GM12875 (cell line): ENCODE measurements around the gene YIPF1.

Source experiments
- H3K4me3 ChIP-seq: one replicate; pipeline ENCODE4 v1.5.1; 2011; ENCODE audit warnings: low read depth, low read length, control low read depth
- TF ChIP-seq, protein P1 (sequence below): IDR thresholded peaks from 2 replicates; pipeline ENCODE4 v1.5.1; 2011; ENCODE audit warnings: low read depth, mild to moderate bottlenecking, control low read depth, inconsistent platforms, low read length, moderate library complexity, borderline replicate concordance; ENCODE audit not compliant: insufficient read depth

Gene YIPF1

DNA sequence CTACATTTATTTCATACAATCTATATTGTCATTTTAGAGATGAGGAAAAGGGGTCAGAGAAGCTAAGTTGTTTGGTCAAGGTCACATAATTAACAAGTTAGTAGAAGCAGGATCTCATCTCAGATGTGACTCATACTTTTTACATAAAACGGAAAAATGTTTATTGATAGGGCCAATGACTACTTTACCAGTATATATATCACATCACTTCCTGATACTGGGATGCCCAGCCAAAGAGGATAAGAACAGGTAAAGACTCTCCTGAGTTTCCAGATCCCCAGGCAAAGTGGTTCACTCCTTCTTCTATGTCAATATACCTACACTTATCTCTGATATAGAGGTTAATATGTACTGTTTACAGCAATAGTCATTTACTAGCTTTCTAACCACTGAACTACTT, 21.0 kb downstream of the YIPF1 start:
- H3K4me3 ChIP-seq = no peak overlapping the region
- TF ChIP-seq, protein P1, sequence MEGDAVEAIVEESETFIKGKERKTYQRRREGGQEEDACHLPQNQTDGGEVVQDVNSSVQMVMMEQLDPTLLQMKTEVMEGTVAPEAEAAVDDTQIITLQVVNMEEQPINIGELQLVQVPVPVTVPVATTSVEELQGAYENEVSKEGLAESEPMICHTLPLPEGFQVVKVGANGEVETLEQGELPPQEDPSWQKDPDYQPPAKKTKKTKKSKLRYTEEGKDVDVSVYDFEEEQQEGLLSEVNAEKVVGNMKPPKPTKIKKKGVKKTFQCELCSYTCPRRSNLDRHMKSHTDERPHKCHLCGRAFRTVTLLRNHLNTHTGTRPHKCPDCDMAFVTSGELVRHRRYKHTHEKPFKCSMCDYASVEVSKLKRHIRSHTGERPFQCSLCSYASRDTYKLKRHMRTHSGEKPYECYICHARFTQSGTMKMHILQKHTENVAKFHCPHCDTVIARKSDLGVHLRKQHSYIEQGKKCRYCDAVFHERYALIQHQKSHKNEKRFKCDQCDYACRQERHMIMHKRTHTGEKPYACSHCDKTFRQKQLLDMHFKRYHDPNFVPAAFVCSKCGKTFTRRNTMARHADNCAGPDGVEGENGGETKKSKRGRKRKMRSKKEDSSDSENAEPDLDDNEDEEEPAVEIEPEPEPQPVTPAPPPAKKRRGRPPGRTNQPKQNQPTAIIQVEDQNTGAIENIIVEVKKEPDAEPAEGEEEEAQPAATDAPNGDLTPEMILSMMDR = no peak

DNA sequence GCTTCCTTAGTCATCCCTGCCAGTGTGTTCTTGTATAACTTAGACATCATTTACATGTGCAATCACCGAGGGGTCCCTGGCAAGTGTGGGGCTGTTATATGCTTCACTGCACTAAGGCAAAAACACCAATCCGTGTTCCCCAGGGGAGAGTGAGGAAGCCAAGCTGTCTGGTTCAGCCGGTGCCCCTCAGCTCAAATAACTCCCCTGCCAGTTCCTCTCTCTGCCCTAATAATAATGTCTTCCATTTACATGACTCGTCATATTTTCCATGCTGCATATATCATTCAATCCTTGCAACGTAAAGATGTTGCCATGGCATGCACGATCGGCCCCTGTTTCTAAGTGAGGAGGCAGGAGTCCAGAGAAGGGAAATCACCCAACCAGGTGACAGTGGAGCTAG, 27.1 kb downstream of the YIPF1 start:
- H3K4me3 ChIP-seq = no peak overlapping the region
- TF ChIP-seq, protein P1 = no peak

DNA sequence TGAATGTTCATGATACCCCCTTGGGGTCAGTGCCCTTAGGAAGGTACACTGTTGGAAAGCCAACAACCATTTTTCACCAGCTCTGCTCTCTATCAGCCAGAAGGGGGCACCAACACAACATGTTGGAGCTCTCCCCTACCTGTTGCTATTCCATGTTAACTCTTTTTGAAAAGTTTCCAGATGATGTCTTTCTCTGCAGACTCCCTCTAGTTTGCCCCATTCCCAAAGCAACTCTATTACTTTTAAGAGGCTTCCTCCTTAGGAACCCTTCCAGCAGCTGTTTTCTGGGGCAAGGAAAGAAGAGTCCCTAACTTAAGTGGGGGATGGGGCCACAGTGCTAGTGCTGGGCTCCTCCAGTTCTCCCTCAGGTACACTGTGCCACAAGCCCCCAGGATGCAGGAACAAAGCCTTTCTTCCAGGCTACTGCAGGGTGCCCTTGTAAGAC, 28.6 kb downstream of the YIPF1 start:
- TF ChIP-seq, protein P1 = peak; percentile 79
- no peak overlapping the region for H3K4me3 ChIP-seq

DNA sequence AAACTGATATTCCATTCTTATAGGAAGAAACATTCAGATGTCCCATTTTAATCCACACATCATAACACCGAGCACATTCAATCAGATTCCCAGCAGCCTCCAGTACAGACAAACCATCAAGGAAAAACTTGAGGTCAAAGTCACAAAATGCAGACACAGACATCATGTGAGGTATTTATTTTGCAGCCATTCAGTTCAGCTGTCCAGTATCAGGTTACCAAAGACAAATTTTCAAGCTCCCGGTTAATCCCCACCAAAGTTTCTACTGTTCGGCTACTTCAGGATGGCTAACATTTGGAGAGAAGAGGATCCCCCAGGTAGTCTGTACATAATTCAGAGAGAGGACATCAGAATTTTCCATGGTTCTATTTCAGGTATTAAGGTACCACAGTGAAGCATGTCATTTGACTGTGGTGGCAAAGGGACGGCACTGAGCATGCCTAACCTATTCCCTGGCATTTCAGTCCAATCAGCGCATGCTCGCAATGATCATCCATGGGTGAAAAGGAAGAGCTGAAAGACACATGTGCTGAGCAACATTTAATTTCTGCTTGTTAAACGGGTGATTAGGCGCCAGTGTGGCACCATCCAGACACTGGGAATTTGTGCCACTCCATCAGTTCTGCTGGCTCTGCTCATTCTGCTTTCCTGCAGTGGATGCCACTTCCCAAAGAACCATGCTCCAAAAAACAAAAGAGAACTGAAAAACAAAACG, 37.9 kb downstream of the YIPF1 start:
- no peak overlapping the region for H3K4me3 ChIP-seq

DNA sequence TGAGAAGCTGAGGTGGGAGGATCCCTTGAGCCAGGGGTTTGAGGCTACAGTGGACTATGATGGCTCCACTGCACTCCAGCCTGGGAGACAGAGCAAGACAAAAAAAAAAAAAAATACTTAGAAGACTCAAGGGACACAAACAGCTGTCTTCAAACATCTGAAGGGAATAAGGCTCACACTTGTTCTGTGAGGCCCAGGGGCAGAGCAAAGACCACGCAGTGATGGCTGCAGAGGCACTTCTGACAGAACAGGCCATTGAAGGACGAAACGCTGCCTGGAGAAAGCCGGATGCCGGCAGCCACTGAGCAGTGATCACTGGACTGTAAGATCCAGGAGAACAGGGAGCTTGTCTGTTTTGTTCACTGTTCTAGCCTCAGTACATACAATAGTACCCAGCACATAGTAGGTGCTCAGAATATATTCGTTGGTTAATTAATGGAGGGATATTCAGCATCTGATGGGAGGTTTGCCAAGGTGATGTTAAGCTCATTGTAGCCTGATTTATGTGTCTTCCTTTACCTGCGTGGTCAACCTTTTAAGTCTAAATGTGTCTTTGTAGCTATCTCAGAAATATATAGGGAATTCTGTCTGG, 39.4 kb downstream of the YIPF1 start:
- no peak overlapping the region for H3K4me3 ChIP-seq
- TF ChIP-seq, protein P1 = no peak

More for the DNA sequence above, 37.9 kb downstream of the YIPF1 start:
- TF ChIP-seq, protein P1 = no peak

DNA sequence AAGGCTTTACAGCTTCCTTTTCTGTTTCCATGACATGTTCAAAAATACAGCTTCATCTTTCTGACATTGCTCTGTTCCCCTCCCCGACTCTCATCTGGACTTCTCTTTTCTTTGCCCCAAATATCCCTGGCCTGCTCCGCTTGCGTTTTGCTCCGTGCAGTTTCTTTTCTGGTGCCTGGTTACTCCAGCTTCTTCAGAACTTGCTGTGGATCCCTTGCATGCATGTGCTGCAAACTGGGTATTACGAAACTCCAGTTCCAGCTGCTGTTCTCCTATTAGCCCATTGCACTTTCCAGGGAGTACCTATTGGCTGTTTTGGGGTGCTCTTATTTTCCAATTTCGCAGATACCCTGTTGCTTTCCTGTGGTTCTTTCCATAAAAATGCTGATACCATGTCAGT, 41.6 kb downstream of the YIPF1 start:
- TF ChIP-seq, protein P1 = no peak
- H3K4me3 ChIP-seq = no peak overlapping the region

DNA sequence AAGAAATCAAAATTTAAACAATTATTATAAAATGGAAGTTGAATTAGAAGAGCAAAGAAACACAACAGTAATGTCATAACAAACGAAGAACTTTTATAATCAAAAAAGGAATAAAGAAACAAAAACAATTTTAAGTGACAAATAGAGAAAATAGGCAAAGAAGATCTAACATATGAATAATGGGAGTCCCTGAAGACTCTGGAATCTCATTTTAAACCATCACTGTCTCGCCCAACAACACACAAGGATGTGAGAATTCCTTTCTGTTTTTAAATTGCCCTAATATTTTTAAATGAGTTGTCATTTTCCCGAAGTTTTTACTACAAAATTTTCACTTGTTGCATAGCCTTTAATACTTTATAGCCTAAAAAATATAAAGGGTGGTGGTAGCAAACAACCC, 47.2 kb downstream of the YIPF1 start:
- no peak overlapping the region for H3K4me3 ChIP-seq
- TF ChIP-seq, protein P1 = no peak
